ENCODE measurements around the gene ZNF429.

ZNF429 gene

DNA sequence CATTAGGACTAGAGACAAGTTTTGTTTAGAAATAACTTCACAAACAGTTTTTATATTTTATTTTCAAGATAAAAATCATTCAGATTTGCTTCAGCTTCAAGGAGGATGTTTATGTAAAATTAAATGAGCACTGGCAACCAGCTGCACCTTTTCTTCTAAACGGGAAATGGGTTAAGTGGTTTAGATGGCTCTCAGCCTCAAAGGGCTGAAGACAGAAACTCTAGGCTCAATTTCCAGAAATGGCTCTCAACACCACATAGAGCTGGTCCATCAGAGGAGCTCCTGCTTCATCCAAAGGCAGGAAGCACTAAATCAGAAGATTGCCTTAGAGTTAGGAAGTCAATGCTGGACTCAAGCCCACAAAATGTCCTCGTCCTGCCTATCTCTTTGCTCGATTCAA lies 74.7 kb downstream of the ZNF429 start:
- no peaks in the 10 kb centered on the region for H3K4me1 ChIP-seq
- no peak overlapping the region for H3K27ac ChIP-seq
- H3K27me3 ChIP-seq = peaks cover 0 to 8% of the 10 kb centered on the region in 2 donors
- peaks cover 0 to 16% (median 0%) of the 10 kb centered on the region in 3 donors for H3K9me3 ChIP-seq
- TF ChIP-seq, protein P1, sequence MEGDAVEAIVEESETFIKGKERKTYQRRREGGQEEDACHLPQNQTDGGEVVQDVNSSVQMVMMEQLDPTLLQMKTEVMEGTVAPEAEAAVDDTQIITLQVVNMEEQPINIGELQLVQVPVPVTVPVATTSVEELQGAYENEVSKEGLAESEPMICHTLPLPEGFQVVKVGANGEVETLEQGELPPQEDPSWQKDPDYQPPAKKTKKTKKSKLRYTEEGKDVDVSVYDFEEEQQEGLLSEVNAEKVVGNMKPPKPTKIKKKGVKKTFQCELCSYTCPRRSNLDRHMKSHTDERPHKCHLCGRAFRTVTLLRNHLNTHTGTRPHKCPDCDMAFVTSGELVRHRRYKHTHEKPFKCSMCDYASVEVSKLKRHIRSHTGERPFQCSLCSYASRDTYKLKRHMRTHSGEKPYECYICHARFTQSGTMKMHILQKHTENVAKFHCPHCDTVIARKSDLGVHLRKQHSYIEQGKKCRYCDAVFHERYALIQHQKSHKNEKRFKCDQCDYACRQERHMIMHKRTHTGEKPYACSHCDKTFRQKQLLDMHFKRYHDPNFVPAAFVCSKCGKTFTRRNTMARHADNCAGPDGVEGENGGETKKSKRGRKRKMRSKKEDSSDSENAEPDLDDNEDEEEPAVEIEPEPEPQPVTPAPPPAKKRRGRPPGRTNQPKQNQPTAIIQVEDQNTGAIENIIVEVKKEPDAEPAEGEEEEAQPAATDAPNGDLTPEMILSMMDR (IDR thresholded peaks at IDR 0.05) = no peak
- no peak for DNase-seq
- H3K36me3 ChIP-seq = no peaks in the 10 kb centered on the region
- H3K4me3 ChIP-seq = no peak overlapping the region
- intact Hi-C loops (cut with DNase I; ENCODE audit: low total_unique reads) = no loop called here

DNA sequence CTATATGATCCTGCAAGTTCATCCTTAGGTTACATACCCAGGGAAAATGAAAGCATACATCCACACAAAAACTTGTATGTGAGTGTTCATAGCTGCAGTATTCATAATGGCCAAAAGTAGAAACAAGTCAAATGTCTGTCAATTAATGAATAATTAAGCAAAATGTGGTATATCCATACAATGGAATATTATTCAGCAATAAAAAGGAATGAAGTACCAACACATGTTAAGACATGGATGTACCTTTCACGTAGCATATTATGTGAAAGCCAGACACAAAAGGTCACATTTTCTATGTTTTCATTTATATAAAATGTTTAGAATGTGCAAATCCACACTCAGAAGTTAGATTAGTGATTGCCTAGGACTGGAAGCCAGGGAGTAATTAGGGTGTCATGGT lies 75.4 kb downstream of the ZNF429 start:
- intact Hi-C loops (cut with DNase I; ENCODE audit: low total_unique reads) = no loop called here
- DNase-seq = no peak
- H3K9me3 ChIP-seq = peaks cover 0 to 16% (median 0%) of the 10 kb centered on the region in 3 donors

DNA sequence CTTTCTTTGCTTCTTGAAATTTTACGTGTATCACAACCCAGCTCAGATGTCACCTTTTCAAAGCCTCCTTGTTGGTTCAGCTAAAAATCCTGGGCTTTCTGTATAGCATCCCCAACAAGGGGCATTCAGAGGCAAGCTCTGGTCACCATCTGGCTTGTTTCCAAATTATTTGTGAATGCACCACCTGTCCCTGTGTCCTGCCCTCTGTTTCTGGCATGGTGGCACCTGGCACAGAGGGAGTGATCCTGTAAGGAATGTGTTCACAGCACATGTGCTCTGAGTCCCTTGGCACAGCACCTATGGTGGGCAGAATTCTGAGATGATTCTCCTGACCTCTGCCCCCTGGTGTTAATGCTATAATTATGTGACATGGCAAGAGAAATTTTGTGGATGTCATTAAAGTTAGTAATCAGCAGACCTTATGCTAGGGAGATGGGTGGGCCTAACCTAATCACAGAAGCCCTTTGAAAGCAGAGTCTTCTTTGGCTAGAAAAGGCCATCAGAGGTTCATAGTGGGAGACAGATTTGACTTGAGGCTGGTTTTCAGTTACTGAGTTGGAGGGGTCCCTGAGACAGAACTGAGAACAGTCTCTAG lies 76.3 kb downstream of the ZNF429 start:
- TF ChIP-seq, protein P1 (IDR thresholded peaks at IDR 0.05) = no peak
- intact Hi-C loops (cut with DNase I; ENCODE audit: low total_unique reads) = no loop called here
- peaks cover 0 to 15% of the 10 kb centered on the region in 2 donors for H3K27me3 ChIP-seq

More for the DNA sequence above, 75.4 kb downstream of the ZNF429 start:
- Histone ChIP-seq H3K36me3 (no peaks in the 10 kb centered on the region), H3K27me3 (peaks cover 0 to 8% of the 10 kb centered on the region in 2 donors), H3K27ac (no peak overlapping the region), H3K4me3 (no peak overlapping the region), H3K4me1 (no peaks in the 10 kb centered on the region)
- TF ChIP-seq, protein P1 (IDR thresholded peaks at IDR 0.05) = no peak

DNA sequence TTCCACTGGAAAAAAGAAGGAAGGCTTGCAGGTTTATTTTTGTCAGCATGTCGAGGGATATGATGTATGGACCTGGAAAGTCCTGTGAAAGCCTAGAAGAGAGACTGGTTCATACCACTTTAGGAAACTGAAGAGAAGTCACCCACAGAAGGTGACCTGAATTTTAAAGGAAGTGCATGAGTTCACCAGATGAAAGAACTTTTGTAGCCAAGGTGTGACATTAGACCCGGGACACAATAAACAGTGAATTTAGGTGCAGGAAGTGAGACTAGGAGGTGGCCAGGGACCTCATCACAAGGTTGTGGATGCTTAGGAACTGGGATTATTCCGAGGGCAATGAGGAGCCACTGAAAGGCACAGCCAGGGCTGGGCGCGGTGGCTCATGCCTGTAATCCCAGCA lies 79.1 kb downstream of the ZNF429 start:
- Histone ChIP-seq H3K9me3 (peaks cover 0 to 16% (median 0%) of the 10 kb centered on the region in 3 donors), H3K4me3 (no peak overlapping the region), H3K27ac (no peak overlapping the region), H3K36me3 (no peaks in the 10 kb centered on the region), H3K27me3 (peaks cover 0 to 19% of the 10 kb centered on the region in 2 donors), H3K4me1 (peaks cover 0 to 11% (median 7%) of the 10 kb centered on the region in 4 donors)
- DNase-seq = no peak
- intact Hi-C loops (cut with DNase I; ENCODE audit: low total_unique reads) = no loop called here
- TF ChIP-seq, protein P1 (IDR thresholded peaks at IDR 0.05) = no peak

More for the DNA sequence above, 76.3 kb downstream of the ZNF429 start:
- no peak overlapping the region for H3K4me3 ChIP-seq
- H3K36me3 ChIP-seq = no peaks in the 10 kb centered on the region
- no peak overlapping the region for H3K27ac ChIP-seq
- no peak for DNase-seq
- H3K4me1 ChIP-seq = peaks cover 0 to 8% (median 3%) of the 10 kb centered on the region in 4 donors
- H3K9me3 ChIP-seq = peaks cover 0 to 16% (median 0%) of the 10 kb centered on the region in 3 donors

DNA sequence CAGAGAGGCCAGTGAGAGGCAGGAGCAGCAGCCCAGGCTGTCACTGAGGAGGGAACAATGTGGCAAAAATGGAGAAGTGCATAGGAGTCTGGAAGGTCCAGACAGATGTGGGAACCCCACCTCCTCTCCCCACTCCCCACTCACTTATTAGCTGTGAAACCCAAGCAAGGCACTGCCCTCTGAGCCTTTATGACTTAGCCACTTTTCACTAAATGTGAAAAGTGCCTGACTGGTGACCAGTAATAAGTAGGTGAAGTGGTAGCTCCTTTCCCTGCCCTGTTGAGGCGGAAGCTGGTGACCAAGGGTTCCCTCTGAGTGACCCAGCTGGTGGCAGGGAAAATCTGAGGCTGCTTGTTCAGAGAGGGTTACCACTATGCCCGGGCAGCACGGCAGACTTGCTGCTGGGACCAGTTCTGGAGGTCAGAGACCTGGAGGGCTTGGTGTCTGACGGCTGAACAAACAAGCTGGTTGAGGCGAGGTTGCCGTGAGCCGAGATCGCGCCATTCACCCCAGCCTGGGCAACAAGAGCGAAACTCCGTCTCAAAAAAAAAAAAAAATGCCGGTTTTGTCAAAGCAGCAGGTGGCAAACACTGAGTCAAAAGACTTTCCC lies 80.0 kb downstream of the ZNF429 start:
- peaks cover 0 to 15% (median 0%) of the 10 kb centered on the region in 3 donors for H3K9me3 ChIP-seq
- DNase-seq = no peak
- no peak overlapping the region for H3K27ac ChIP-seq
- TF ChIP-seq, protein P1 (IDR thresholded peaks at IDR 0.05) = no peak
- peaks cover 0 to 19% of the 10 kb centered on the region in 2 donors for H3K27me3 ChIP-seq
- no peaks in the 10 kb centered on the region for H3K36me3 ChIP-seq
- H3K4me3 ChIP-seq = no peak overlapping the region
- intact Hi-C loops (cut with DNase I; ENCODE audit: low total_unique reads) = no loop called here
- peaks cover 0 to 11% (median 7%) of the 10 kb centered on the region in 4 donors for H3K4me1 ChIP-seq
